NB4 (cell line): ENCODE measurements around the gene ADGRL4.

Experiments used
- CTCF ChIP-seq: IDR thresholded peaks from one replicate; pipeline ENCODE4 v1.5.1; 2012; ENCODE audit warnings: low read depth, low read length
- MAX ChIP-seq: IDR thresholded peaks from 2 replicates; pipeline ENCODE4 v1.6.1; 2011; ENCODE audit warnings: low read depth, low read length
- MYC ChIP-seq: IDR thresholded peaks from 2 replicates; pipeline ENCODE4 v1.6.1; 2011; ENCODE audit warnings: low read depth, low read length
- POLR2A ChIP-seq: IDR thresholded peaks from 2 replicates; pipeline ENCODE4 v1.6.1; 2011; ENCODE audit warnings: mild to moderate bottlenecking; ENCODE audit not compliant: insufficient read length; ENCODE audit errors: extremely low read depth

GRCh38 chr1:79043506-79043905 is 37.0 kb upstream of the ADGRL4 start:
- TF ChIP-seq CTCF (no peak), POLR2A (no peak), MAX (no peak), MYC (no peak)
